GM21390 (cell line): ENCODE measurements around the gene COL2A1.

ENCODE experiments used
- ATAC-seq: cut with Tn5 transposase; IDR thresholded peaks from one replicate; pipeline ENCODE4 v1.9.1; 2021; ENCODE audit not compliant: unreplicated experiment

The COL2A1 gene

DNA sequence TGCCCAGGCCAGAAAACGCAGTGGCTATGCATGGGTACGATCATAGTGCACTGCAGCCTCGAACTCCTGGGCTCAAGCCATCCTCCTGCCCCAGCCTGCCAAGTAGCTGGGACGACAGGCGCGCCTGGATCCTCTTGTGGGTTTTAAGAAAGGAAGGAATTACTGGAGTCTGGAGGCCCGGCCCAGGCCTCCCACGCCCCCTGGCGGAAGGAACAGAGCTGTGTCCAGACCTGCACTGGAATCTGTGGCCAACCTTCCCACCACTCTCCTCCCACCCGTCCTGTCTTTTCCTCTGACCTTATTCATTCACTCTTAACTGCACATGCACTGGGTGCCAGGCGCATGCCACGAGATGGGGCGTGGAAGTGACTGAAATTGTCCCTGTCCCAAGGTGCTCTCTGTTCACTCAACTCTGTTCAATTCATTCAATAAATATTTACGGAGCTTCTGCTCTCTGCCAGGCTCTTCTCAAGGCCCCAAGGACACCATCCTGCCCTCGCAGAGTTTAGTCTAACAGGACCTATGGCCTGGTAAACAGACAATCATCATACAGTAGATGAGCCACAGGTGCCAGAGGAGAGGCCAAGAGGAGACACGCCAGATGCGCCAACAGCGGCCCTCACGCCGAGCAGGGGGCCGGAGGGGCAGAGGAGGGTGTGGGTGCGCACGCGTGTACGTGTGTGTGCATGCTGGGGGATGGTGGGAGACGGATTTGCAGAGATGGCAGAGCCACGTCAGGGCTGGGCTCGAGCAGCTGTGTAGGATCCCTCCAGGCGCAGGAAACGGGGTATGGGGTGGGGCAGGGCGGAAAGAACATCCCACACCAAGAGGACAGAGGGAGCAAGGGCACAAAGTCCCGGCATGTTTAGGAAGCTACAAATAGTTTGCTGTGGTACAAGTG is 54.6 kb downstream of the COL2A1 start:
- ATAC-seq: no peak

DNA sequence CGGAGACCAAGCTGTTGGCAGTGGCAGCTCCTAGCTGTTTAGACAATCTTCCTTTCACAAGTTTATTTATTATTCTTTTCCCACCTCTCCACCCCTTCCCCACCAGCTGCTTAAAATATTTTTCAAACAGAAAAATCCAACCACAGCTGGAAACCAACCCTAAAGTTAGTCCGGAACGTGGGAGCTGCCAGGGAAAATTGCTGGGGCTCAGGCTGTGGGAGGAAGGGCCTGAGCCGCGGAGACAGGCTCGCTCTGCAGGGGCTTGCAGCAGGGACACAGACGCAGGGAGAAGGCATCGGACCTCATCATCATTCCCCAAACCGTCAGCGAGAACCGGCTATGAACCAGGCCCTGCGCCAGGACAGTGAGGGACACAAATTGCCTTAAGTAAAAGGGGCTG is 56.9 kb downstream of the COL2A1 start:
- no peak for ATAC-seq

DNA sequence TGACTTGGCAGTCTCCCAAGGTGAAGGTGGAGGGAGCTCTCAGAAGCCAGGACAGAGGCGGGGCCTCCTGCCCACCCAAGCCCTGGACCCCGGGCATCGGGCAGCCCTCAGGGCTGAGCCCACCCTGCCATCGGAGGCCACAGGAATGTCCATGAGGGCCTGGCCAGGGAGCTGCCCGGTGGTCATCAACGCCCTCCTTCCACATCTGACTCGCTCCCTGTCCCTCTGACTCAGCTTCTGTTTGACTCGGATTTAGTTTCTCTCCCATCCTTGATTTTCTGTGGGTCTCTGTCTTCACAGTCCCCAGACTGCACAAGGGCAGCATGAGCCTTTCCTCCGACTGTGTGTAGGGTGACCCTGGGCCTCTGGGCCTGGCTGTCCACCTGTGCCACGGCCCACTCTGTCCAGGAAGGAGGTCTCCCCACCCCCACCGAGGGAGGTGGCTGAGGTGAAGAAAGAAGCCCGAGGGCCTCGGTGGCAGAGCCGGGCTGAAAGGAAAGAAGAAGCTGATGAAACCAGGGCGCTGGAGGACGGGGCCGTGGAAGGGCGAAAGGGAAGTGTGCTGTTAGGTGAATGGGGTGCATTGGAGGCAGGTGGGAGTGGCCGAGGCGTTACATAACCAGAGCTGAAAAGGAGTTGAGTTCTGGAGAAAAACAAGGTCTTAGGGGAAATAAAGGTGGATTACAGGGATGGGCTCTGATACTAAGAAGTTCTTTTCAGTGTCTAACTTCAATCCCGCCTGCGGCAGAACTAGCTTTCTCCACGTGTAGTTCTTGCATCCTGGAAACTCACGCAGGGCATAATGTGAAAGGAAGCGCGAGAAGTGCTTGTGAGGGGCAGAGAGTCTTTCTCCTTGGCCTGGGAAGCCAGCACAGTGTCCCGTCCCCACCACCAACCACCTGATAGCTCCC is 57.6 kb downstream of the COL2A1 start:
- no peak for ATAC-seq

DNA sequence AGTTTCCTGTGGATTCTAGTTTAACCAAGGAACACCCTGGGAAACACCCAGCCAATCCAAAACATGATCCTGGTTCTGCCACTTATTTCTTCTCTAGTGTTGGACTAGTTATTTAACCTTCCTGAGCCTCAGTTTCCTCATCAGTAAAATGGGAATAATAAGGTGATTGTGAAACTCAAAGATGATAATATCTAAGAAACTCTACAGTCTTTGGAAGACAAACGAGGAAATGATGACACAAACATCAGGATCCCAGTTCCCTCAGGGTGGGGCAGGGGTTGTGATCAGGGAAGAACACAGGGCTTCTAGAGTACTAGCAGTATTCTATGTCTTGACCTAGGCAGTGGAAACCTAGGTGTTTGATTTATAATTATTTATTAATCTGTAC is 58.9 kb downstream of the COL2A1 start:
- no peak for ATAC-seq

DNA sequence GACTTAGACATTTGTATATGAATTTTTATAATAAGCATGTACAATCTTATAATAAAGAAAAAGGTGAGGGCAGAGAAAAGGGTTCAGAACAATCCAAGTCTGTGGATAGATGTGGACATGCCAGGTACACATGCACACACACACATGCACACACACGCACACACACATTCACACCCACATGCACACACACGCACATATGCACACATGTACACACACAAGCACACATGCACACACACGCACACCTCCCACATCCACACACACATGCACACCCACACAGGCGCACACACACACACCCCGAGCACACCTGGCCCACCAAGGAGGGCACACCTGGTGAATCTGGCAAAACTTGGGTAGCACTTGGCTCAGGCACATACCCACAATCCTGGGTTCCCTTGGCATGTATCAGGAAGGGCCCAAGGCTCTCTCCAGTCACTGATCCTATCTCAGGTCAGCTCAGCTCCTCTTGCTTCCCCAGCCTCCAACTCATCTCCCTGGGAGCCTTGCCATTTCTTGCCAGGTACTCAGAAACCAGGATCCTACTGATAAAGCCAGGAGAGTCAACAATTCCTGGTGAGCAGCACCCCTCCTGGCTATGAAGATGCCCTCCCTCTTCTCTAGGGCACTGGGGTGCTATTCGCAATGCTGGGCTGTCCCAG is 59.5 kb downstream of the COL2A1 start:
- ATAC-seq: no peak

DNA sequence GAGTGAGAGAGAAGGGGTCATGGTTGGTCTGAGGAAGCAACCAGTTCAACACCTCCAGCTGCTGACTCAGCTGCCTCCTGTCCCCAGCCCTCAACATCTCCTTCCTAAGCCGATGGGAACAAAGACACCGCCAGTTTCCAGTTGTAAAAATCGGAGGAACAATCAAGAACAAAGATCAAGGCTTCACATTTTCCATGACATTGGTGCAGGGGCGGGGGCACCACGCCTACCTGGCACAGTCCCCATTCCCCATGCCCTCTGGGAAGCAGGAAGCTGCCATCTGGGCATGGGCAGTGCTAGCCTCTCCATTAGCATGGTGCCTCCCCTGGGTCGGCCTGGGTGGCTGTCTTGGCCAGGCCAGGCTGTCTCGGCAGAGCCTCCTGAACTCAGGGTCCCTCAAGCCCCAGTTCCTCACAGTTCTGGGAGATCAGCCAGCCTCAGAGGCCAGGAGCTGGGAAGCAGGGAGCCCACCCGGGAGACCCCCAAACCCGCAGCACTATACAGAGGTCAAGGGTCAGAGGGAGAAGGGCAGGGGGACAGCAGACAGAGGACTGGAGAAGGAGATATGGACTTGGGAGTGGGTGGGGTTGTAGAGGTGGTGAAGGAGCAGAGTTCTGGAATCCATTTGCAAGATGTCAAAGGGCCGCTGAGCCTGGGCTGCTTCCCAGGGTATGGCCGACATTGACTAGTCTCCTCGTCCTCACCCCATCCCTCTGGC is 60.5 kb downstream of the COL2A1 start:
- ATAC-seq: no peak

DNA sequence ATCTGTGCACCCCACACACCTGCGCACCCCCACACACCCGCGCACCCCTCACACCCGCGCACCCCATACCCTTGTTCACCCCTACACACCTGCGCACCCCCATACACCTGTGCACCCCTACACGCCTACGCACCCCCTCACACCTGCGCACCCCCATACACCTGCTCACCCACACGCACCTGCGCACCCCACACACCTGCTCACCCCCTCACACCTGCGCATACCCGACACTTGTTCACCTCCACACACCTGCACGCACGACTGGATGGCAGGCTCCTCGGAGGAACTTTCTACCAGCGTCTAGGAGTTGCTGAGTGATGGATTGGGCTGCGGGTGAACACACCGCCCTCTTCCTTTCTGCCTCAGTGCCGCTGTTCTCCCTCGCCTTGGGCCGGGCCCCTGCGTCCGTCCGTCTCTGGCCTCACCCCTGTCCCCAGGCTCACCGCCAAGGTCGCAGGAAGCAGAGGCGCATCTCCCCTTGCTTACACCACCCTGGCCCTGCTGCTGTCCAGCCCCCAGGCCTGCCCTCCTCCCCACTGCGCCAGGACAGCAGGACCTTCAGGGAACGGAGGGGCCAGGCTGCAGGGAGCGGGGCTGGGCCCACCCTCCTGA is 61.6 kb downstream of the COL2A1 start:
- ATAC-seq: no peak

DNA sequence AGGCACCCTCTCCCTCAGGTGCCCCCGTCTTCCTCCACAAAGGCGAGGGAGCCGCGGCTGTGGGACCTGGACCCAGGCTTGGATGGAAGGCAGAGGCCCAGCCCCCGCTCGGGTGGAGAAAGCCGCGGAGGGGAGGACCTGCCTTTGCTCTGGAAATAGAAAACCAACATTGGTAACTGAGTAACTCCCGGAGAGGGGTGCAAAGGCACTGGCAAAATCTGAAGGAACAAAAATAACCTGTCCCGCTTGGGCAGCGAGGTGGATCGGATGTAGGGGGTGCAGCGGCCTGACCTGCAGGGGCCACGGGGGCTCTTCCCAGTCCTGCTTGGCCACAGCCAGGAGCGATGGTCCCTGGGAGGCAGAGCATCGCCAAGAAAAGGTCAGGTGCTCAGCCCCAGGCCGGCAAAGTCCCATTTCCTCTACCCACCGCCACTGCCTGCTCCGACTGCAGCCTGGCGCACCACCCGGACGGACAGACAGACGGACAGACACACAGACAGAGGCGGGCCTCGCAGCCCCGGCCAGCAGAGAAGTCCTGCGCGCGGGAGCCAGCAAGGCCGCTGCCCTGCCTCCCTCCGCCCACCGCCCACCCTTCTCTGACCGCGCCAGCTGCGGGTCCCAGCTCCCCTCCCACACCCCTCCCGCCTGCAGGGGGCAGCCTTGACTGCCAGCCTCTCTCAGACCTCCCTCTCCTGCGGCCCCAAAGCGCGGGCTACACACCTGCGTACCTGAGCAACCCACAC is 62.2 kb downstream of the COL2A1 start:
- ATAC-seq: no peak

DNA sequence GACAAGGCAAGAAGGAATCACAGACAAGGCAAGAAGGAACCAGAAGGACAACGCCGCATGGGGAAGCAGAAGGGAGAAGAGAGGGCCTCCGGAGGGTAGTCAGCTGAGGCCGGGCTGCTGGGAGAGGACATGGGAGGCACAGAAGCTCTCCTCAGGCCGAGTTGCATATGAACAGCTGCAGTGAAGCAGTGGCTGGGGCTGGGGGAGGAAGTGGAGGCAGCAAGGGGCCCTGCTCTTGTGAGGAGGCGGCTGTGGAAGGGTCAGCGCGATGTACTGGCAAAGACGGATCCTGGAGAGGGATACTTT is 62.8 kb downstream of the COL2A1 start:
- no peak for ATAC-seq

DNA sequence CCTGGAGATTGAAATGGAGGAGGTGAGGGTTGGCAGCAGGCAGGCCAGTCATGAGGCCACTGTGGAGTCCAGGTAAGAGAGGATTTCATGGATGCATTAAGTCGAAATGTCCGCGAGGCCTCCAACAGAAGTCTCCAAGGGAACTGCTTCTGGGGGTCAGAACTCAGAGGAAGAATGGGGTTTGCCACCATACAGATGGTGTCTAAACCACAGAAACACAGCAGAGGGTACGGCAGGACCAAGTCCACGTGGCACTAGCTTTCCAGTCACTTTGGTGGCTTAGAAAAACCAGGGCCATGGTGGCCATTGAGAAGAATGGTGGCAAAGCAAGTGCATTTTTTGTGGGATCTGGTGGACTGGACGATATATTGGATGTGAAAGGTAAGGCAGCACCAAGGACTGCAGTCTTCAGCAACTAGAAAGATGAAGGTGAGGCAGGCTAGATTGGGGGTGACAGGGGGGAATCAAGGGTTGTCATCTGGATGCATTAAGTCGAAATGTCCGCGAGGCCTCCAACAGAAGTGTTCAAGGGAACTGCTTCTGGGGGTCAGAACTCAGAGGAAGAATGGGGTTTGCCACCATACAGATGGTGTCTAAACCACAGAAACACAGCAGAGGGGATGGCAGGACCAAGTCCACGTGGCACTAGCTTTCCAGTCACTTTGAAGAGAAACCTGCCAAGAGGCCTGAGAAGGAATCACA is 63.4 kb downstream of the COL2A1 start:
- no peak for ATAC-seq

DNA sequence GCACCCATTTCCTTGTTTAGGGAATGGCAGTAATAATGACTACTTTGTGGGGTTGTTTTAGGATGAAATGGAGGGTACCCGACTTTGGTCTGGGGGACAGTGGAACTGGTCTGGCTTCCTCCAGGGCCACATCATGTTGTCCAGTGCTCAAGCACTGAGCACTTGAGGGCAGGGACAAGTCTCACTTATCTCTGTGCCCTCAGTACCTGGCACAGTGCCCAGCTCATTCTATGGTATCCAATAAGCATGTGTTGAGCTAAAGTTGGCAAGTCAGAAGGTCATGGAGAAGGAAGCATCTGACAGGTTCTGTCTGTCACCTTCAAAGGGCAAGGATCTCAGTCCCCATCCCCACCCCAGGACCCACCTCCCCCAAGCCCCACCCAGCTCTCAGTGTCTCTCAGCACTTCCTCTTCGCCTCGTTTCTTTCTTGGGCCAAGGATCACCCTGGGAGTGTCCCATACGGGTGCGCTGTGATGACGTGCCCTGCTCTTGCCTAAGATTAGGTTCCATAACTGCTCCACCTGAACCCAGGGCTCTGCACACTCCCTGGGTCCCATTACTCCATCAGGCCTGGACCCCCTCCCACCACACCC is 65.2 kb downstream of the COL2A1 start:
- ATAC-seq: no peak

DNA sequence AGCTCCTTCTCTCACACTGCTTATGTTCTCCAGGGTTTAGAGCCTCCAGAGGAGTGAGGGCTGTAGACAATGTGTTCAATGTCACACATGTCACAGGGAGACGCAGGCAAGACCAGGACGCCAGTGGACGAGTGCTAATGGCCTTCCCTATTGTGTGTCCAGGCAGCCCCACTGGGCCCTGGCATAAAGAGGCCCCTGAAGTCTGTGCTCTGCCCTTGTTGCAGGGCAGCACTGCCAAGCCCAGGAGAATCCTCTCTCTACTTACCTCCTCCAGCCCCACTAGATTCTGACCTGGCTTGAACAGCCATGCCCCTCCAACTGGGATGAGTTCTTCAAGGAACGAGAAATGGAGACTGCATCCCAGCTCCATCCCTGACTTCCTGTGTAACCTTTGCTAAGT is 65.7 kb downstream of the COL2A1 start:
- no peak for ATAC-seq

DNA sequence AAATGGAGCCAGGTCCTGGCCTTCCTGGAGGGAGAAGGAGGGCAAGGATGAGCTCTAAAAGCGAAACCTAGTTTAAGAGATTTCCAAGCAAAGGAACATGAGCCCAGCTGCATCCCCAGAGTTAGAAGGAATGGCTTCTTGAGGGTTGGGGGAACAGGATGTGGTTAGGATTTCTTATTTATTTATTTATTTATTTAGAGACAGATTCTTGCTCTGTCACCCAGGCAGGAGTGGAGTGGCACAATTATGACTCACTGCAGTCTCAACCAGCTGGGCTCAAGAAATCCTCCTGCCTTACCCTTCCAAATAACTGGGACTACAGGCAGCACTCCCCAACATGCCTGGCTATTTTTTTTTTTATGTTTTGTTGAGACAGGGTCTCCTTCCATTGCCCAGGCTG is 66.2 kb downstream of the COL2A1 start:
- ATAC-seq: no peak

DNA sequence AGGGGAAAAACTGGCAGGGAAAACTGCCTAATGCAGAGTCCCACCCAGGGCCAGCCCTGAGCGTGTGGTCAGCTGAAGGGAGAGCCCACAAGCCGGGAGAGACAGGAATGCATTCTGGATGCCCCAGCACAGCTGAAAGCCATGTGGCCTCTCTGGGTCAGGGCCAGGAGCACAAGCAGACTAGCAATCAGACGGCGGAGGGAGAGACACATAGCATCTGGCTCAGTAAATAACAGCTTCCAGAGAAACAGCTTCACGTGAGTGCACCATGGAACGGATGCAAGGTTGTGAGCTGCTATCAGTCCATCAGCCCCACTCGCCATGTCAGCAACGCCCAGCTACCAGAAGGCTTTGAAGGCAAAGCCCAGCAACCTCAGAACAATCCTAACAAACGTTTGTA is 69.1 kb downstream of the COL2A1 start:
- ATAC-seq: no peak

DNA sequence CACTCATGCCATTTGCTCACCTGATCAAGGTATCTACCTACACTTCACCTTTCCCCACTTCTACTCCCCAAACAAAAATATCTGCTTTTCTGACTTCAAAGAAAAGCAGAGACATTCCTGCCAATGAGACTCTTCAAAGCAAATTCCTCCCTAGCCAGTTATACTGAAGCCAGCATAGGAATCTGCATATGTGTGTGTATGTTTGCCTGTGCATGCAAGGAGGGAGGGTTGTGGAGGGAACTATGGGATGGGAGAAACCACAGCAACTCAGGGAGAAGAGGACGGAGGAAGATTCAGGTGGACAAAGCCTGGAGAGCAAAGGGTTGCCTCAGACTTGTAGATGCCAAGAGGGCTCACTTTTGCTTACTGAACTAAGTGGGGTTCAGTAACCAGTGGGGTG is 73.1 kb downstream of the COL2A1 start:
- no peak for ATAC-seq

DNA sequence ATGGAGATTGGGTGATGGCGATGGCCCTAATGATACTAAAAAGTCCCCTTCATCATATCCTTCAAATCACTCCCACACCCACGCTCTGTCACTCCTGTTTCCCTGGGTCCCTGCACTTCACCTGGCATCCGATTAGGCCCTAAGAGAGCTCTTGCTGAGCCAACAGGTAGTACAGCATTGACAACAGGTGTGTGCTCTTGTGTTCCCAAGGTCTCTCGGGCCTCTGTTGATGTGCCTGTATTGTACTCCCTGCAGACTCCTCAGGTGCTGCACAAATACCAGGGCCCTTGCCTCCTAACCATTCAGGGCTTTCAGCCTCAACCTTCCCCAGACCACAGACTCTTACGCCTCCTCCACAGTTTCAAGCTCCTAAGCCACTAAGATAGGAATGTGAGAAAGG is 73.6 kb downstream of the COL2A1 start:
- no peak for ATAC-seq

DNA sequence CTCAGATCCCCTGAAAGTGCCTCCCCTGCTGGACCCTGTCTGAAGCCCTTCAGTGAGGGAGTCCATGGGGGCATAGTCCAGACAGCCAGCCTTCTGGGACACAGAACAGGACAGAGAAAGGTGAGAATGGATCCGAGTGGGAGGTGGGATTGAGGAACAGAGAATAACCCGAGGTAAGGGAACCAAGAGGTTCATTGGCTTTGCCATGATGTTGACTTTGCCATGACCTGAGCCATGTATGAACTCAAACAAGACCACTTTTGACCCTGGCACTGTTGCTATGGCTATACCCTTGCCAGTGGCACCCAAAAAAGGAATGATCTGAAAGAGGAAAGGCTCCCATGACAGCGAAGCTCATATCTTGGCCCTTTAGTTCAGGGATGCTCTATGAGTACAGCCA is 76.9 kb downstream of the COL2A1 start:
- ATAC-seq: no peak
